HG03457 (cell line): ENCODE data around the gene C3.
"Not testable (repeated sequence)": the region's sequence is repeated elsewhere in the genome, so short reads cannot be mapped to it uniquely, and the experiment has no call there.

Experiments
- ATAC-seq: cut with Tn5 transposase; IDR thresholded peaks from one replicate; pipeline ENCODE4 v1.9.1; 2021; ENCODE audit warnings: moderate number of reproducible peaks; ENCODE audit not compliant: unreplicated experiment

C3 gene

GRCh38 chr19:6713773-6714692, 6.4 kb downstream of the C3 start:
- ATAC-seq, result no peak

- no peak for ATAC-seq
Observed at GRCh38 chr19:6712692-6713670, 7.5 kb downstream of the C3 start.

GRCh38 chr19:6712231-6712630, 8.2 kb downstream of the C3 start:
- ATAC-seq, result no peak

- no peak for ATAC-seq
Observed at GRCh38 chr19:6711605-6712004, 8.8 kb downstream of the C3 start.

- ATAC-seq, result no peak
Observed at GRCh38 chr19:6711078-6711361, 9.4 kb downstream of the C3 start.

- ATAC-seq, result no peak
Observed at GRCh38 chr19:6710273-6711077, 10.0 kb downstream of the C3 start.

- ATAC-seq, result no peak
Observed at GRCh38 chr19:6709549-6709948, 10.9 kb downstream of the C3 start.

- ATAC-seq, result not testable (repeated sequence)
Observed at GRCh38 chr19:6708913-6709312, 11.5 kb downstream of the C3 start.

- no peak for ATAC-seq
Observed at GRCh38 chr19:6708346-6708745, 12.1 kb downstream of the C3 start.

GRCh38 chr19:6707658-6708018, 12.8 kb downstream of the C3 start:
- ATAC-seq, result no peak

GRCh38 chr19:6707011-6707657, 13.3 kb downstream of the C3 start:
- no peak for ATAC-seq

- no peak for ATAC-seq
Observed at GRCh38 chr19:6706633-6706958, 13.9 kb downstream of the C3 start.

GRCh38 chr19:6705931-6706632, 14.4 kb downstream of the C3 start:
- ATAC-seq, result no peak

GRCh38 chr19:6700586-6701316, 19.7 kb downstream of the C3 start:
- ATAC-seq, result no peak

- ATAC-seq, result no peak
Observed at GRCh38 chr19:6699935-6700334, 20.5 kb downstream of the C3 start.

- no peak for ATAC-seq
Observed at GRCh38 chr19:6697291-6697690, 23.2 kb downstream of the C3 start.

GRCh38 chr19:6696239-6696820, 24.1 kb downstream of the C3 start:
- ATAC-seq, result no peak

GRCh38 chr19:6694147-6694815, 26.2 kb downstream of the C3 start:
- no peak for ATAC-seq

GRCh38 chr19:6693681-6694080, 26.8 kb downstream of the C3 start:
- no peak for ATAC-seq
